ENCODE measurements around the gene MSI2. TPM values are rescaled to one million over a fixed set of nuclear protein-coding genes. Genes with fewer than 3 reads are reported as not detected.
A peak's percentile ranks its signal among the peaks of the same experiment; 100 is the strongest.

Gene MSI2
- total and polyA plus RNA-seq, 2 experiments from 2014 or later: 15.7 to 76.4 TPM

DNA sequence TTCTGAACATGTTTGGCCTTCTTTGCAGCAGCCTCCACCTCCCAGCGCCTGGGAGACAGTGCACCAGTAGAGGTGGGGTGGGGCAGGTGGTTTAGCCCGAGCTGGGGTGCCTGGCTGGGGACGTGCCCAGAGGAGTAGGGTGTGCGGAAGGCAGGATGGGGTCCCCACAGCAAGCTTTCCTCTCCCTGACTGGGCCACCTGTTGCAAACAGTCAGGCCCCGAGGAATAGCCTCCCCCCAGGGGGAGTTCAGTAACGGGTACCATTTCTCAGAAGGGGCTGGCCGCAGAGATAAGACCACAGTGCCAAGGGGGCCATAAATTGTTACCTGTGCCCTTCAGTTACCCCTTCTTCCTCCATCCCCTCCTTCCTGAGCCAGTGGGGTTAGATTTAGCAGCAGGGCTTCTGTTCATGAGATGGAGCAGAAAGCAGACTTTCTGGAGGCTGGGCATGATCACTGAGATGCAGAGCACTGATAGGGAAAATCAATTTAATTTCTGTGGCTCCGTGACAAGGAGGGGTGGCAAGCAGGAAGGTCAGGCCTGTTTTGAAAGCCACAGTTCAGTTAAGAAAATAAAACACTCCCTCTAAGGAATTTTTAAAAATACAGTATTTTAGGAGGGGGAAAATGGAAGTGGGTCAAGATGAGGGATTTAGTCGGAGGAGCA lies 181.9 kb downstream of the MSI2 start:
- no peak for DNase-seq (ENCODE audit: low read depth in 1 of 2, low spot score in 1 of 2)
- H3K4me1 ChIP-seq (ENCODE audit: low read depth): peaks cover 52% of the 10 kb centered on the region
- no peak overlapping the region for H3K4me3 ChIP-seq
- H3K36me3 ChIP-seq: no peaks in the 10 kb centered on the region
- H3K27ac ChIP-seq: no peak overlapping the region
- no peaks in the 10 kb centered on the region for H3K9me3 ChIP-seq (ENCODE audit: low read depth)
- H3K27me3 ChIP-seq: no peaks in the 10 kb centered on the region
- TF ChIP-seq, protein P1, sequence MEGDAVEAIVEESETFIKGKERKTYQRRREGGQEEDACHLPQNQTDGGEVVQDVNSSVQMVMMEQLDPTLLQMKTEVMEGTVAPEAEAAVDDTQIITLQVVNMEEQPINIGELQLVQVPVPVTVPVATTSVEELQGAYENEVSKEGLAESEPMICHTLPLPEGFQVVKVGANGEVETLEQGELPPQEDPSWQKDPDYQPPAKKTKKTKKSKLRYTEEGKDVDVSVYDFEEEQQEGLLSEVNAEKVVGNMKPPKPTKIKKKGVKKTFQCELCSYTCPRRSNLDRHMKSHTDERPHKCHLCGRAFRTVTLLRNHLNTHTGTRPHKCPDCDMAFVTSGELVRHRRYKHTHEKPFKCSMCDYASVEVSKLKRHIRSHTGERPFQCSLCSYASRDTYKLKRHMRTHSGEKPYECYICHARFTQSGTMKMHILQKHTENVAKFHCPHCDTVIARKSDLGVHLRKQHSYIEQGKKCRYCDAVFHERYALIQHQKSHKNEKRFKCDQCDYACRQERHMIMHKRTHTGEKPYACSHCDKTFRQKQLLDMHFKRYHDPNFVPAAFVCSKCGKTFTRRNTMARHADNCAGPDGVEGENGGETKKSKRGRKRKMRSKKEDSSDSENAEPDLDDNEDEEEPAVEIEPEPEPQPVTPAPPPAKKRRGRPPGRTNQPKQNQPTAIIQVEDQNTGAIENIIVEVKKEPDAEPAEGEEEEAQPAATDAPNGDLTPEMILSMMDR (IDR thresholded peaks at IDR 0.05; ENCODE audit: low read depth, low read length): no peak

GRCh38 chr17:57439651-57440050 lies 183.3 kb downstream of the MSI2 start:
- H3K4me1 ChIP-seq (ENCODE audit: low read depth): peaks cover 67% of the 10 kb centered on the region
- DNase-seq (ENCODE audit: low read depth in 1 of 2, low spot score in 1 of 2): peak in 1 of 2 donors; percentile 55
- H3K27me3 ChIP-seq: no peaks in the 10 kb centered on the region
- peak overlapping the region; percentile 82 for H3K27ac ChIP-seq
- H3K4me3 ChIP-seq: no peak overlapping the region
- TF ChIP-seq, protein P1 (IDR thresholded peaks at IDR 0.05; ENCODE audit: low read depth, low read length): no peak
- no peaks in the 10 kb centered on the region for H3K36me3 ChIP-seq
- no peaks in the 10 kb centered on the region for H3K9me3 ChIP-seq (ENCODE audit: low read depth)

DNA sequence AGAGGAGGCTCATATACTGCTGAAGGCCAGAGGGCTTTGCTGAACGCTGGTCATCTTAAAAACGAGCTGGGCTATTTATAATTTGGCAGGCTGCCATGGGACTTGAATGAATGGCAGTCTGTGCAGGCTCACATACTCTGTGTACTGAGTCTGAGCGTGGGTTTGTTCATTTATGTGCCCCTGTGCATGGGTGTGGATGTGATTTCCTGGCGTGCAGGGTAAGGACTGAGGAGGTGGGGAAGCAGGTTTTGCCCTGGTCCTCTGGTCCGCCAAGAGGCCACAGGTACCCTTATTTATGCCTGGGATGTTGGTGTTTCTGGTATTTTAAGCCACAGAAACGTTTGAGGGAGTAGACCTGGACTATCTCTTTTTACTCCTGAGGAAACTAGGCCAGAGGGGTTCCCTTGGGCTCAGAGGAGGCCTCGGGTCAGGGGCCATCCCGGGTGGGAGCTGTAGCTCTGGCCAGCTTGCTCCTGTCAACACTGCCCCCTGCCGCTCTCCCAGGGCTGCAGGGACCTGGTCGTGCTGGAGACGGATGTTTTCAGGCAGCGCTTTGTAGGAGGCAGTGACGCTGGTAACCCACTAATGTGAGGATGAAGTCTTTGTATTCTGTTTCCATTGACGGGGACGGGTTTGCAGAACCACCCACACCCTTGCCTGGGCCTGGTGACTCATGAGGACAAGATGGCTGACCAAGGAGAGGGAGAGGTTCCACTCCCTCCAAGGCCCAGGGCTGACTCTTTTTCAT lies 184.4 kb downstream of the MSI2 start:
- peaks cover 77% of the 10 kb centered on the region for H3K4me1 ChIP-seq (ENCODE audit: low read depth)

DNA sequence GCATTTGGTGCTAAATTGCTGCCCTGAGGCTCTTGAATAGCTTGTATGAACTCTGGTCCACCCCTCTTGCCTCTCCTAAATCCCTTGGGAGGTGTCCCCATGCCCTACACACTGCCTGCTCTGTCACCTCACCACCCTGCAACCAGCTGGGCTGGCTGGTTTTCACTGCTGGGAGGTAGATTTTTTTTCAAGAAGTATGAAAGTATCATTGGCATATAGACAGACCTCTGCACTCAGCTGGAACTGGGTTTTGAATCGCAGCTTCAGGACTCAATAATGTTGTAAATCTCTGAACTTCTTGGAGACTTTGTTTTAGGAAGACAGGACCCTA lies 184.9 kb downstream of the MSI2 start:
- TF ChIP-seq, protein P1 (IDR thresholded peaks at IDR 0.05; ENCODE audit: low read depth, low read length): no peak
- no peak for DNase-seq (ENCODE audit: low read depth in 1 of 2, low spot score in 1 of 2)
- H3K36me3 ChIP-seq: no peaks in the 10 kb centered on the region
- peak overlapping the region; percentile 82 for H3K27ac ChIP-seq
- no peak overlapping the region for H3K4me3 ChIP-seq
- H3K27me3 ChIP-seq: no peaks in the 10 kb centered on the region
- H3K4me1 ChIP-seq (ENCODE audit: low read depth): peaks cover 81% of the 10 kb centered on the region
- H3K9me3 ChIP-seq (ENCODE audit: low read depth): no peaks in the 10 kb centered on the region

More for the DNA sequence above, 184.4 kb downstream of the MSI2 start:
- Histone ChIP-seq H3K27ac (peak overlapping the region; percentile 82), H3K36me3 (no peaks in the 10 kb centered on the region), H3K9me3 (ENCODE audit: low read depth) (no peaks in the 10 kb centered on the region), H3K27me3 (no peaks in the 10 kb centered on the region), H3K4me3 (no peak overlapping the region)
- DNase-seq (ENCODE audit: low read depth in 1 of 2, low spot score in 1 of 2): peak; percentile 90 to 93
- TF ChIP-seq, protein P1 (IDR thresholded peaks at IDR 0.05; ENCODE audit: low read depth, low read length): peak; percentile 73

GRCh38 chr17:57442401-57442823 lies 186.1 kb downstream of the MSI2 start:
- Histone ChIP-seq H3K27ac (no peak overlapping the region), H3K27me3 (no peaks in the 10 kb centered on the region), H3K4me1 (ENCODE audit: low read depth) (peaks cover 75% of the 10 kb centered on the region)

More at GRCh38 chr17:57442401-57442823, 186.1 kb downstream of the MSI2 start:
- TF ChIP-seq, protein P1 (IDR thresholded peaks at IDR 0.05; ENCODE audit: low read depth, low read length): no peak
- no peaks in the 10 kb centered on the region for H3K9me3 ChIP-seq (ENCODE audit: low read depth)
- no peak overlapping the region for H3K4me3 ChIP-seq
- no peaks in the 10 kb centered on the region for H3K36me3 ChIP-seq
- peak in 1 of 2 donors; percentile 61 for DNase-seq (ENCODE audit: low read depth in 1 of 2, low spot score in 1 of 2)
